K562 (cell line): ENCODE measurements around the gene MED29. TPM values are rescaled to one million over a fixed set of nuclear protein-coding genes. Genes with fewer than 3 reads are reported as not detected.

Experiments used
- ATF4 ChIP-seq: fragments of 450-650 bp; formaldehyde crosslinking; IDR thresholded peaks from 2 replicates; pipeline ENCODE4 v1.4.0; 2022; ENCODE audit warnings: mild to moderate bottlenecking, moderate library complexity
- BRF1 ChIP-seq: IDR thresholded peaks from 3 replicates; pipeline ENCODE4 v1.6.1; 2011; ENCODE audit warnings: borderline replicate concordance, mild to moderate bottlenecking; ENCODE audit not compliant: insufficient read length; ENCODE audit errors: extremely low read depth
- CCAR2 ChIP-seq: fragments of 200-400 bp; formaldehyde crosslinking; IDR thresholded peaks from 2 replicates; pipeline ENCODE4 v1.6.1; 2017; ENCODE audit warnings: mild to moderate bottlenecking, low read depth, low read length
- DACH1 ChIP-seq: fragments of 450-650 bp; IDR thresholded peaks from 2 replicates; pipeline ENCODE4 v1.6.1; 2018; ENCODE audit not compliant: partially characterized antibody
- E2F8 ChIP-seq: fragments of 450-650 bp; IDR thresholded peaks from 2 replicates; pipeline ENCODE4 v1.7.1; 2018; ENCODE audit warnings: mild to moderate bottlenecking, low read depth; ENCODE audit not compliant: partially characterized antibody
- FIP1L1 ChIP-seq: fragments of 200-400 bp; formaldehyde crosslinking; IDR thresholded peaks from 2 replicates; pipeline ENCODE4 v1.6.1; 2018; ENCODE audit warnings: mild to moderate bottlenecking, low read depth, low read length; ENCODE audit not compliant: poor library complexity, severe bottlenecking
- FOXJ2 ChIP-seq: fragments of 200-800 bp; sonication (Bioruptor generic); IDR thresholded peaks from 2 replicates; pipeline ENCODE4 v1.6.1; 2016; ENCODE audit warnings: missing genetic modification characterization, missing compliant biosample characterization
- FOXO4 ChIP-seq: fragments of 450-650 bp; formaldehyde crosslinking; IDR thresholded peaks from 2 replicates; pipeline ENCODE4 v1.4.0; 2020; ENCODE audit warnings: mild to moderate bottlenecking, moderate library complexity
- KDM4B ChIP-seq, 2 experiments: fragments of 450-650 bp in 1 of 2; sonication (generic) in 1 of 2; IDR thresholded peaks; 2 replicates each; pipeline ENCODE4 v1.6.1; 2016 to 2017; ENCODE audit warnings: borderline replicate concordance in 2 of 2, antibody characterized with exemption in 1 of 2, low read depth in 1 of 2, mild to moderate bottlenecking in 1 of 2
- LEF1 ChIP-seq: fragments of 450-650 bp; IDR thresholded peaks from 2 replicates; pipeline ENCODE4 v1.6.1; 2016; ENCODE audit warnings: mild to moderate bottlenecking
- MLX ChIP-seq, 2 experiments: fragments of 450-650 bp in 1 of 2; sonication (generic) in 1 of 2; formaldehyde crosslinking; conservative IDR thresholded peaks; 2 replicates each; pipeline versions ENCODE4 v1.4.0 to v1.8.1; 2020 to 2022; ENCODE audit warnings: mild to moderate bottlenecking in 1 of 2, missing genetic modification reagents in 1 of 2
- NCOA2 ChIP-seq, 2 experiments: fragments of 450-650 bp; IDR thresholded peaks; 2 replicates each; pipeline ENCODE4 v1.6.1; 2018; ENCODE audit warnings: mild to moderate bottlenecking in 2 of 2, moderate library complexity in 1 of 2; ENCODE audit not compliant: partially characterized antibody in 2 of 2
- PHF20 ChIP-seq: fragments of 450-650 bp; IDR thresholded peaks from 2 replicates; pipeline ENCODE4 v1.6.1; 2018; ENCODE audit not compliant: partially characterized antibody
- TCF15 ChIP-seq: fragments of 250-450 bp; sonication (Bioruptor Pico); IDR thresholded peaks from 2 replicates; pipeline ENCODE4 v1.8.0; 2022; ENCODE audit warnings: moderate library complexity, mild to moderate bottlenecking, inconsistent platforms
- ZNF140 ChIP-seq: fragments of 250-450 bp; sonication (Bioruptor Pico); IDR thresholded peaks from 2 replicates; pipeline ENCODE4 v1.8.0; 2021; ENCODE audit warnings: moderate library complexity, mild to moderate bottlenecking, inconsistent platforms
- ZNF316 ChIP-seq: fragments of 450-650 bp; IDR thresholded peaks from 2 replicates; pipeline ENCODE4 v1.6.1; 2016
- ZNF589 ChIP-seq: fragments of 200-800 bp; sonication (Bioruptor generic); IDR thresholded peaks from 2 replicates; pipeline ENCODE4 v1.6.1; 2016; ENCODE audit warnings: low read depth, missing genetic modification characterization, missing compliant biosample characterization
- polyA plus RNA-seq, 8 experiments: library from polyadenylated mRNA; depleted of rRNA in 4 of 8; stranded (reverse) in 5 of 8; unstranded in 3 of 8; fragments of >200 nt; fragmentation: Nextera tagmentation in 2 of 8; fragmentation: Illumina TruSeq in 1 of 8; extraction: Ambion mirVana in 2 of 8; extraction: Trizol in 1 of 8; gene quantifications; 2 replicates each; pipeline versions ENCODE4 v1.2.1 to v1.2.3, GENCODE V29; 2011 to 2014; ENCODE audit warnings: inconsistent platforms in 1 of 8, missing spikeins in 1 of 8
- total RNA-seq, 7 experiments: library from RNA; depleted of rRNA in 6 of 7; stranded (reverse); fragments of >200 nt in 6 of 7; fragmentation: Illumina TruSeq in 2 of 7; extraction: Trizol in 2 of 7; gene quantifications; 2 replicates each; pipeline versions ENCODE4 v1.2.1 to v1.2.3, GENCODE V29; 2011 to 2021; ENCODE audit warnings: low replicate concordance in 1 of 7

The MED29 gene
- total and polyA plus RNA-seq, 9 of the 15 experiments (the other 6 are each of a cell fraction or from before 2014, with no cell fraction given): 1.8 to 22.6 (median 12.4) TPM

GRCh38 chr19:39435499-39436349, 44.5 kb downstream of the MED29 start, which contains the start of gene RPS16 (continued):
- no peak for TF ChIP-seq ATF4
- peak; percentile 17; the same call in 1 of the 2 replicates for TF ChIP-seq LEF1
- no peak for TF ChIP-seq ZNF140
- no peak for TF ChIP-seq DACH1
- no peak for TF ChIP-seq CCAR2
- no peak for TF ChIP-seq ZNF316
- no peak for TF ChIP-seq FOXJ2
- no peak for TF ChIP-seq FOXO4 (CRISPR knock-in tag)
- TF ChIP-seq MLX (CRISPR knock-in tag; conservative IDR thresholded peaks at IDR 0.05): no peak
- peak in 1 of 2 experiments; percentile 74; a peak in 1 of 4 replicates for TF ChIP-seq KDM4B (IDR thresholded peaks at IDR 0.05; ENCODE audit: borderline replicate concordance in 2 of 2, low read depth in 1 of 2)
- TF ChIP-seq ZNF589 (CRISPR knock-in tag): peak; percentile 38; the same call in 1 of the 2 replicates
- no peak for TF ChIP-seq TCF15 (CRISPR knock-in tag)
- peak; percentile 72 for TF ChIP-seq PHF20
- TF ChIP-seq FIP1L1: peak; percentile 72
- no peak for TF ChIP-seq NCOA2 (IDR thresholded peaks at IDR 0.05; ENCODE audit: partially characterized antibody in 2 of 2)
- peak; percentile 86 for TF ChIP-seq E2F8
- no peak for TF ChIP-seq BRF1
